HG03378 (cell line): Measurements from ENCODE around the gene SPRYD3.
A peak's percentile ranks its signal among the peaks of the same experiment; 100 is the strongest.
"Not testable (repeated sequence)": the region's sequence is repeated elsewhere in the genome, so short reads cannot be mapped to it uniquely, and the experiment has no call there.

Experiments used
- ATAC-seq: cut with Tn5 transposase; IDR thresholded peaks from one replicate; pipeline ENCODE4 v1.9.1; 2021; ENCODE audit warnings: mild to moderate bottlenecking, moderate library complexity; ENCODE audit not compliant: unreplicated experiment

The SPRYD3 gene, protein sequence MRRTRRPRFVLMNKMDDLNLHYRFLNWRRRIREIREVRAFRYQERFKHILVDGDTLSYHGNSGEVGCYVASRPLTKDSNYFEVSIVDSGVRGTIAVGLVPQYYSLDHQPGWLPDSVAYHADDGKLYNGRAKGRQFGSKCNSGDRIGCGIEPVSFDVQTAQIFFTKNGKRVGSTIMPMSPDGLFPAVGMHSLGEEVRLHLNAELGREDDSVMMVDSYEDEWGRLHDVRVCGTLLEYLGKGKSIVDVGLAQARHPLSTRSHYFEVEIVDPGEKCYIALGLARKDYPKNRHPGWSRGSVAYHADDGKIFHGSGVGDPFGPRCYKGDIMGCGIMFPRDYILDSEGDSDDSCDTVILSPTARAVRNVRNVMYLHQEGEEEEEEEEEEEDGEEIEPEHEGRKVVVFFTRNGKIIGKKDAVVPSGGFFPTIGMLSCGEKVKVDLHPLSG

DNA sequence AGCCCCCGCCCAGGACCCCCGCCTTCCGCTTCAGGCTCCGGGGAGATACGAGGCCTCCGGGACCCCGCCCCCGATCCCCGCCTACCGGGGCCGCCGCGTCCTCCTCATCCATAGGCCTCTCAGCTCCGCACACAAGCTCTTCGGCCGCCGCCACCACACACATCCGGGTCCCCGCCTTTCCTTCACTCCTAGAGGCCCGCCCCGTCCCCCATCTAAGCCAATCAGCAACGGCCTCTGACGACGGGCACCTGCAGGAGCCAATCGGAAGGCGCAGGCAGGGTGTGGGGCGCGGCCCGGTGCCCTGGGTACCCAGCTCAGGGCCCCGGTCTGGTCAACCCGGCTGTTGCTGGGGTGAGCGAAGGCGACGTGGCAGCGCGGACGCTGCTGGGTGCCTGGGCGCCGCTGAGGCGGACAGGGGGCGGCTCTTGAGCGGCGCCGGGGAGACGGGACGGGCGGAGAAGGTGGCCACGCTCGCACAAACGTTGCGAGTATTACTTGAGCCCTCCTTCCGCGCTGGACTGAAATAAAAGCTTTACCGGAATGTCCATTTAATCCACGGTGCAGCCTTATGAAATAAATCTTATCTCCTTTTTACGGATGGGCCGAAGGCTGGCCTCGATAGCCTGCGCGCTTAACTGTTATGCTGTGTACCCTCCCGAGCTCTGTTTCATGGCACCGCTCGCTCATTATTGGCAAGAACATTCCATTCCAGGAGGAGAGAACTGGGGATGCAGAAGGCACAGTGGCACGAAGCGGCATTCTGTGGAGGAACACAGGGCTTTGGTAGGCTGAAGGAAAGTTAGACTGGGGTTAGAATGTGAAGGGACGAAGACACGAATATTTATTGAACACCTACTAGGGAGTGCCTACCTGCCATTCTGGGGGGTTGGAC, at the start of gene SPRYD3:
Gene SPRYD3, minus strand, starts transcription at position 165 of the 892 bp plus-strand sequence. Its CDS starts 57 bp downstream, at position 108.
- ATAC-seq = peak; percentile 87

DNA sequence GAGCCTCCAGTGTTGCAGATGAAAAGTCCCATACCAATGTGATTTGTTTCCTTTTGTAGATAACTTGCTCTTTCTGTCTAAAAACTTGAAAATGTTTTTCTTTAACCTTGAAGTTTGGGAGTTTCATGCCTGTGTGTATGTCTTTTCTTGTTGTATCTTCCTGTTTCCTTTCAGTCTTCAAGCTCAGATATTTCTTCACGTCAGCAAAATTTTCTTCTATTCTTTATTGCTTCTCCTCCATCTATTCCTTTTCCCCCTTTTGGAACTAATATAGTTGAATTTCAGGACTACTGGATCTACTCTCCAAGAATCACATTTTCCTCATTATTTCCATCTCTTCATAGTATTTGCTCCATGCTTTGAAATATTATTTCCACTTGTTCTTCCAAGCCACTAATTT, 48.0 kb upstream of the SPRYD3 start:
- ATAC-seq = no peak

DNA sequence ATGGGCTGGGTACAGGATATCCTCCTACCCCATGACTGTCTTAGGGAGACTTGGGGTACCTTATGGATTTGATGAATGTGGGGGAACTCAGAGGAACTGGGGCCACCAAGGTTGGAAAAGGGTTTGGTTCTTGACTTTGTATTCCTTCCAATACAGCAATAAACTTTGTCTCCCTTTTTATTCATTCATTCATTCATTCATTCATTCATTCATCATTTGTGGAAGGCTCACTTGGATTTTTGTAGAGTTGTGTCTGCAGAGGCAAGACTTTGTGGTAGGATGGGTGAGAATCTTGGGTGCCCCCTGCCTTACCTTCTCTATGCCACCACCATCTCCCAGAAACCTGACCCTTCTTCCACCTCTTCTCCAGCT, 45.1 kb upstream of the SPRYD3 start:
- no peak for ATAC-seq

DNA sequence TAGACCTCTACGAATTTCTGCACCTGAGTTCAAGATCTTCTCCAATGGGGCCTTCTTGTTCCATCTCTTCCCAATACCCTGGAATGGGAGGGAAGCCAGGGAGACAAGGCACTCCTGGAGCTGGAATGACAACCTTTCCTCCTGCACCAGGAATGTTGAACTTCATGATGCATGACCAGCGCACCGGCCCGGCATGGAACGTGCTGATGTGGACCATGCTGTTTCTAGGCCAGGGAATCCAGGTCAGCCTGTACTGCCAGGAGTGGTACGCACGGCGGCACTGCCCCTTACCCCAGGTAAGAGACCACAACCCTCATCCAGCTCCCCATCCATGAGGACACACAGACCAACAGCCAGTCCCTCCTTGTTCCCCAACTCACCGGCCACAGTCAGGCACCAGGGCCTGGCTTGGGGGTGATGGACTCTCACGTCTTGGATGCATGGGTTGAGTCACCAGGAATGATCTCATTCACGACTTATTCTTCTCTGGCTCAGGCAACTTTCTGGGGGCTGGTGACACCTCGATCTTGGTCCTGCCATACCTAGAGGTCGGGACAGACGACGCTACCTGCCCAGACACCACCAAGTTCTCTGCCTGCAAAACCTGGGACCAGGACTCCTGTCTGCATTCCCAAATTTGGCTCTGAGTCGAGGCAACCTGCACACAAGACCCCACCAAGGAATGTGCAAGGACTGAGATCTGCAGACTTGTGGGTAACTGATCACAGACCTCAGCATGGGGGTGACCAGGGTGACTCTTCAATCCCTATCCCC, 44.6 kb upstream of the SPRYD3 start:
- ATAC-seq = no peak

DNA sequence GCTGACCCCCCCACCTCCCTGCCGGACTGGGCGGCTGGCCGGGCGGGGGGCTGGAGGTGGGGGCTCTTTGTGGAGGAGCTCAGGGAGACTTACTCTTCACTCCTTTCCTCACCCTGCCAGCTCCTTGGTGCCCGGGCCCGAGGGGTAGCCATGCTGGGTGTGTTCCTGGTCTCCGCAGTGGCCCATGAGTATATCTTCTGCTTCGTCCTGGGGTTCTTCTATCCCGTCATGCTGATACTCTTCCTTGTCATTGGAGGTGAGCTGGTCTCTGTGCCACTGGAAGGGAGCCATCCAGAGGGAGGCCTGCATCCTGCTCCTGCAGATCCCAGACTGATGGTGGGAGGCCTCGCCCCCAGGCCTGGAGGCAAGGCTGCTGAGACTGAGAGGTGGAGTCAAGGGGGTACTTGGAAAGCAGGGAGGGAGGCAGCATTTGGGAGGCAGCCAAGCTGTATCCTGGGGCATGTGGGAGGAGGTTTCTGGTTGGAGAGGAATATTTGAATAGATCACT, 43.8 kb upstream of the SPRYD3 start:
- ATAC-seq = no peak

DNA sequence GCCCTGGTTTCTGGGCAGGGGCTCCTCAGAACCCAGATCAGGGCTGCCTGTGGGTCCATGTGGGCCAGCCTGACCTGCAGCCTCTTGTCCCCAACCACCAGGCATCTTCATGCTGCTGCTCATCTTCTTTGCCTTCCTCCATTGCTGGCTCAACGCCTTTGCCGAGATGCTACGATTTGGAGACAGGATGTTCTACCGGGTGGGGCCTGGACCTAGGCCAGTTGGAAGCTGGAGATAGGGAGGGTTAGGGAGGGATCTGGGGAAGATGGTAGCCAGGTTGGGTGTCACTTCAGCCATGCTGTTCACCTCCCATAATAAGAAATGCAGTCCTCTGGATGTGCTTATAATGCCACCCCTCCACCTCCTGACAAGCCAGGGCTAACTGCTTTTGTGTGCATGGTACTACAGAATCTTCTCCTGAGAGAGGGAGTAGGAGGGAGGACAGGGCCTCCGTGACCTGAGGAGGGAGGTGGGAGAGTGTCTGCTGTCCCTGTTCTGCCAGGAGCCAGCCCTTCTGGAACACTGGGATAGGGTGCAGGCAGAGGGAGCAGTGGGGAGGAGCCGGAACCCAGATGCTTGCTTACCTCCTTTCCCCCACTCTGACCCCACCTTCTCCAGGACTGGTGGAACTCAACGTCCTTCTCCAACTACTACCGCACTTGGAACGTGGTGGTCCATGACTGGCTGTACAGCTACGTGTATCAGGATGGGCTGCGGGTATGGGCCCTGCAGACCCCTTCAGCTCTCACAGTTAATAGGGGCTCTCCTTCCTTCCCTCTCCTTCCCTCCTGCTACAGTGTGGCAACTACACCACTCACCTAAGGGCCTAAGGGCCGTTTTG, 41.7 kb upstream of the SPRYD3 start:
- ATAC-seq = no peak

DNA sequence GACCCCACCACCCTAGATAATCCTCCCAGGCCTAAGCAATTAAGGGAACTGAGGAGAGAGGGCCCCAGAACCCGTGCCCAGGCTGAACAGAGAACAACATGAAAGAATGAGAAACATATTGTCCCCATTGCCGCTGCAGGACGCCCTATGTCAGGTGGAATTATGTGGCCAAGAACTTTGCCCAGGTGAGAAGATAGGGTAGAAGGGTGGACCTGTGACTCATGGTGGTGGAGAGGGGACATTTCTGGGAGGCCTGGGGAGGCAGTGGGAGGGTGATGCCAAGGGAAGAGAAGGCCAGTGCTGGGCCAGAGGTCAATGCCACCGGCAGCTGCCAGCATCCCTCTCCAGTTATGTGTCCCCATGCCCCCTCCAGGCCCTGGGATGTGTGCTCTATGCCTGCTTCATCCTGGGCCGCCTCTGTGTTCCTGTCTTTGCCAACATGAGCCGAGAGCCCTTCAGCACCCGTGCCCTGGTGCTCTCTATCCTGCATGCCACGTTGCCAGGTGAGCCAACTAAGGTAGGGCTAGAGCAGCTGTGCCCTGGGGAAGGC, 39.6 kb upstream of the SPRYD3 start:
- no peak for ATAC-seq

DNA sequence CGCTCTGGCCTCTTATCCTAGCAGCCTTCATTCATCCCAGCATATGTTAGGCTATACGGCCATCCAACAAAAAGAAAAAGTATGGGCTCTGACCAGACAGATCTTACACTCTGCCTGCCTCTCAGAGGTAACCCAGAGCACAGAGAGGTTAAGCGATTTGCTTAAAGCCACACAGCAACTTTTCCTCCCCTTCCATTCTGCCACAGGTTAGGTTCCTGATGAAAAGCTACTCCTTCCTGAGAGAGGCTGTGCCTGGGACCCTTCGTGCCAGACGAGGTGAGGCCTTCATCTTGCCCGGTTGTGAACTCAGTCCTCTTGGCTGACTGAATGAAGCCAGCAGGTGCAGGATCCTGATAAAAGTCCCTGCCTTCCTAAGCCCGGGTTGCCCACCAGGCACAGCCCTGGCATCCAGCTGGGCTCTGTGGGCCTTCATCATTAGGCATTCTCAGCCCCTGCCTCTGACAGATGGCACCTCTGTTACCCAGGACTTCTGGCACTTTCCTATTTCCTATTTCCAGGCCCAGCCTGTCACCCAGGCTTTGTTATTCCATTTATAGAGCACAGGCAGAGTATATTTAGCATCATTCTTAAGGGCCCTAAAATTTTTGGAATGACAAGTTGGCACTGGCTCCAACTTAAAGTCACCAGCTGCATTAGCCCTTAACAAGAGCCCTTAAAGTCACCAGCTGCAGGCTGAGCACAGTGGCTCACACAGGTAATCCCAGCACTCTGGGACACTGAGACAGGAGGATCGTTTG, 36.9 kb upstream of the SPRYD3 start:
- no peak for ATAC-seq

DNA sequence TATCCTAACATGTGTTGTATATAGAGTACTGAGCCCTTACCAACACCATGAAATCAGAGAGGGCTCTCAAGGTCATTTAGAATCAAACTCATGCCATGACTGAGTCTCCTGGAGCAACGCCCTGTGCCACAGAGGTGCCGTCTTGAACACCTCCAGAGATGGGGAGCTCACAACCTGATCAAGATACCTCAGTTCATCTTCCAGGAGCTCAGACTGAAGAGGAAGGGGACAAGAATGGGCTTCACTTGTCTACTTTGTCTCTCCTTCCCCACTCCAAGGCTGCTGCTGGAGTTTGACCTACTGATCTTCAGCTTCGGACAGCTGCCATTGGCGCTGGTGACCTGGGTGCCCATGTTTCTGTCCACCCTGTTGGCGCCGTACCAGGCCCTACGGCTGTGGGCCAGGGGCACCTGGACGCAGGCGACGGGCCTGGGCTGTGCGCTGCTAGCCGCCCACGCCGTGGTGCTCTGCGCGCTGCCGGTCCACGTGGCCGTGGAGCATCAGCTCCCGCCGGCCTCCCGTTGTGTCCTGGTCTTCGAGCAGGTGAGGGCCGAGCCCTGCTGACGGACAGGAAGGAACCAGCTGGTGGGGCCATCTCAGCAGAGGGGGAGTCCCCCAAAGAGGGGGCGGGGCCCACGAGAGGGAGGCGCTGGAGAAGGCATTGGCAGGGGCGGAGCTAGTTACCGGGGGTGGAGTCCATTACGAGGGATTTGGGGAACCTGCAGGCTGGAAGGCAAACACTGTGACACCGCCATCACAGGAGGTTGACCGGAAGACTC, 36.1 kb upstream of the SPRYD3 start:
- ATAC-seq = no peak

DNA sequence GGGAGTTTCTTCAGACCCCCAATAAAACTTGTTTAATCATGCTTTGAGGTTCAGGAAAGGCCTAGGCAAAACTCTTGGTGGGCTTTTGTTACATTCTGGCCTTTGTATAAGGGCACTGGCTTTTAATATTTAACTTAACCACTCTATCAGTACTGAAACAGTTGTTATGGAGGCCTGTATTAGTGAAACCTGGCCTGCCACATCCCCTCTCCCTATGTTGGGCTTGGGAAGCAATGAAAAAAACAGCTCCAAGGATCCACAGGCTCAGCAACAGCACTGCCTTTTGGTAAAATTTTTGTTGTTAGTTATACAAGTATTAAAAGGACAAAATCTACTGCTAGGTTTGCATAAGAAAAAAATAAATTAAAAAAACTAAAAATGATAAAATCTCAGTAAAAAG, 34.8 kb upstream of the SPRYD3 start:
- no peak for ATAC-seq

DNA sequence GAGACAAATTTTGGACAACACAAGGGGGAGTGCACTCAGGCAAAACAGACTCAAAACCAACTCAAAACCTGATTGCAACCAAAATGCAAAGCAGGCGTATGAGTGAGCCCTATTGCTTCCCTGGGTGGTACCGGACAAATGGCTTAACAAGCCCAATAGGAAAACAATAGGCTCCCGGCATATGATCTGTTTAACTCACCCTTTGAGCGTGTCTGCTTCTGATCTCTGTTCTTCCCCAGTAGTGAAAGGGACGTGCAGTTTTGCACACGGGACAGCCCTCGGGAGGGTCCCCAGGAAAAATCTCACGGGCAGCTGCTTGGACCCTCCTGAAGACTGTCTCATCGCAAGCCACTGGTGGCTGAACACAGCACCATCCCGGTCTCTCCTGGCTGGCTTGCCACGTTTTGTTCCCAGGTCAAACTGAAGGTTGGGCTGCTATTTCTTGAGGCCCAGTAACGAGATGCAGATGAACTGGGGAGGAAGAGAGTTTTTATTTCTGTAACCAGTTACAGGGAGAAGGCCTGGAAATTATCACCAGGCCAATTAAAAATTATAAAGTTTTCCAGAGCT, 34.0 kb upstream of the SPRYD3 start:
- no peak for ATAC-seq

DNA sequence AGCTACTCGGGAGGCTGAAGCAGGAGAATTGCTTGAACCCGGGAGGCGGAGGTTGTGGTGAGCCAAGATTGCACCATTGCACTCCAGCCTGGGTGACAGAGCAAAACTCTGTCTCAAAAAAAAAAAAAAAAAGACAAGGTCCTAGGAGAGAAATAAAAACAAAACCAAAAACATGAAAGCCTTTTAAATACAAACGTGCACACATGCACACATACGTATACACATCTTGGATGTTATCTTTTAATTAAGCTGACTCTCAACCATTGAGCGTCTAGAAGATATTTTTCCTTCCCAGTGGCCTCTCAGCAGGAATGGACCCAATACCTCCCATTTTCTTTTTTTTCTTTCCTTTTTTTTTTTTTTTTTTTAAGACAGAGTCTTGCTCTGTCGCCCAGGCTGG, 33.2 kb upstream of the SPRYD3 start:
- ATAC-seq = not testable (repeated sequence)

DNA sequence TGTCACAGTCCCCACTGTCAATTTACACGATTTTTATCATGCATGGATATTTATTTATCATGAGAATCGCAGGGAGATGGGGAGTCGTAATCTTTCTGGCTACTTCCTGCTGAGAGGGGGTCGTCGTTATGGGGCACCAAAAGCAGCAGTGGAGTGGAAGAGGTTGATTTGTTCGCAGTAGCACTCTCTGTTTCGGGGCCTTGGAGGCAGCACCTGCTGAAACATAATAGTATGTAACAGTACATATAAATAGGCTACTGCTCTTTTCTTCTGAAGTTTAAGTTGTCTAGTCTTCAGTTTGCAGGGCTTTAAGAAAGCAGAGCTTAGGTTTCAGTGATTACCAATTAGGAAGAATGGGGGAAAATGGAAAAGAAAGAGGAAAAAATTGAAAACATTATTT, 27.9 kb upstream of the SPRYD3 start:
- no peak for ATAC-seq

DNA sequence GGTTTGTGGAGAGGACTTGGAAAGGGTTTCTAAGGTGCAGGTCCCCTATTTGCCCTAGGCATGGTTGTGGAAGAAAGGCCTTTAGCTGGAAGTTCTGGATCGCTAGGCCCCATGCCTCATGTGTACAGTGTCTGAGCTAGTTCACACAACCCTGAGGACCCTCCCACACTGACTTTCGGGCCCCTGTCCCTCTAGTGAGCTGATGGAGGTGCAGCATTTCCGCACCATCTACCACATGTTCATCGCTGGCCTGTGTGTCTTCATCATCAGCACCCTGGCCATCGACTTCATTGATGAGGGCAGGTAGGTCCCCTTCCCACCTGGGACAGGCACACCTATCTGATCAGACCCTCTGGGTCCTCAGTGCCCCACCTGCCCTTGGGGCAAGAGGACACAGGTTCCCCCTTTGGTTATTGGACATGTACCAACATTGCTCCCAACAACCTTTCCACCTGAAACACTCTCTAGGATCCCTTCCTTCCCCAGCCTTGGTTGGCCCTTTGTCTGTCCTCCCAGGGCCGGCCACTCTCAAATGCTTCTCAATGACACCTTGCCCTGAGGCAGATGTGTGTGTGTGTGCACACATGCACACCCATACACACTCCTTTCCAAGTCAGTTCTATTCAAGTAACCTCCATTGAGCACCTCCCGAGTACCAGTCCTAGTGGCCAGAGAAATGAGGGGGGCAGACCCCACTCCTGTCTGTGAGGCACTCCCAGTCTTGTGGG, 26.7 kb upstream of the SPRYD3 start:
- ATAC-seq = no peak

DNA sequence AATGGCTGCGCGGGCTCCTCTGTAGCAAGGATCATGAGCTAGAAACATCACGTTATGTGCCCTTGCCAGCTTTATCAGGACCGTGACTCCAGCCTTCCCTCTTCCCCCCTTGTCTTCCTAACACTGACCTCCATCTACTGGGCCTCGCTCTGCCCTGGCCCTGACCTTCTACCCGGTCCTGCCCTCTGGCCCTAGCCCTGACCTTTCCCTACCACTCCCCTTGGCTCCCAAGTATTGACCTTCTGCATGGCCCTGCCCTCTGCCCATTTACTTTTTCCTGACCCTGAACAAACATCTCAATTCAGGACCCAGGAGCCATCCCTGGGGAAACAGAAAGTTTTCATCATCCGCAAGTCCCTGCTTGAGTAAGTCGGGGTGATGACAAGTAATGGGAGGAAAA, 26.1 kb upstream of the SPRYD3 start:
- ATAC-seq = no peak

DNA sequence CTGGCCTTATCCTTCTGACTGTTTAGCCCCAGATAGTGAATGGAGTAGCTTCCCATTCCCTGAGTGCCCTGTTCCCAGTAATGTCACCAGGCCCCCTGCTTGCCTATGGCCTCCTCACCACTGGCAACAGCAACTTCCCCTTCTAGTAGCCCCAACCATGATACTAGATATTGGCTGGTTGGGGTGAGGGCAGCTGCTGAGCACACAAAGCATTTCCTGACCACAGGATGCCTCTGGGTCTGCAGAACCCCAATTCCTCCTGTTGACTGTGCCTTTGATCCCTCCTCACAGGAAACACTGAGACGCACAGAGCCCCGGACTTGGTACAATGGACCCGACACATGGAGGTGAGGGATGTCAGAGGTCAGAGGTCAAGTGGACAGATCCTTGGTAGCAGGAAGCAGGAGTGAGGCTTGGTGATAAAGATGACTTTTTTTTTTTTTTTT, 24.7 kb upstream of the SPRYD3 start:
- ATAC-seq = no peak
